ENCODE data around the gene JDP2. TPM values are rescaled to one million over a fixed set of nuclear protein-coding genes. Genes with fewer than 3 reads are reported as not detected.

The JDP2 gene
- total RNA-seq, 1 donor from 2014 or later: 72.2 TPM

- peaks cover 46% of the 10 kb centered on the region for H3K4me1 Mint-ChIP-seq (ENCODE audit: low read depth)
- no peak overlapping the region for H3K27ac Mint-ChIP-seq (ENCODE audit: unreplicated experiment)
- peaks cover 40% of the 10 kb centered on the region for H3K36me3 Mint-ChIP-seq (ENCODE audit: low read depth)
- TF ChIP-seq CTCF (IDR thresholded peaks at IDR 0.05): no peak
- DNase-seq (ENCODE audit: low spot score): no peak
- no peaks in the 10 kb centered on the region for H3K9me3 Mint-ChIP-seq (ENCODE audit: low read depth)
- H3K4me3 Mint-ChIP-seq (ENCODE audit: unreplicated experiment): no peak overlapping the region
- no peaks in the 10 kb centered on the region for H3K27me3 Mint-ChIP-seq (ENCODE audit: low read depth)
Observed at GRCh38 chr14:75442166-75442565, 14.3 kb downstream of the JDP2 start.

GRCh38 chr14:75442642-75443041 lies 14.8 kb downstream of the JDP2 start:
- TF ChIP-seq CTCF (IDR thresholded peaks at IDR 0.05): no peak
- Mint-ChIP-seq H3K9me3 (ENCODE audit: low read depth) (no peaks in the 10 kb centered on the region), H3K36me3 (ENCODE audit: low read depth) (peaks cover 40% of the 10 kb centered on the region), H3K27ac (ENCODE audit: unreplicated experiment) (peak overlapping the region; percentile 55), H3K4me1 (ENCODE audit: low read depth) (peaks cover 46% of the 10 kb centered on the region), H3K27me3 (ENCODE audit: low read depth) (no peaks in the 10 kb centered on the region), H3K4me3 (ENCODE audit: unreplicated experiment) (no peak overlapping the region)
- no peak for DNase-seq (ENCODE audit: low spot score)

- Mint-ChIP-seq H3K9me3 (ENCODE audit: low read depth) (no peaks in the 10 kb centered on the region), H3K4me3 (ENCODE audit: unreplicated experiment) (no peak overlapping the region), H3K36me3 (ENCODE audit: low read depth) (peaks cover 37% of the 10 kb centered on the region), H3K27me3 (ENCODE audit: low read depth) (no peaks in the 10 kb centered on the region), H3K4me1 (ENCODE audit: low read depth) (peaks cover 50% of the 10 kb centered on the region), H3K27ac (ENCODE audit: unreplicated experiment) (peak overlapping the region; percentile 33)
- no peak for DNase-seq (ENCODE audit: low spot score)
- no peak for TF ChIP-seq CTCF (IDR thresholded peaks at IDR 0.05)
Observed at GRCh38 chr14:75443203-75443969, 15.6 kb downstream of the JDP2 start.

- H3K4me3 Mint-ChIP-seq (ENCODE audit: unreplicated experiment): no peak overlapping the region
- H3K9me3 Mint-ChIP-seq (ENCODE audit: low read depth): no peaks in the 10 kb centered on the region
- no peaks in the 10 kb centered on the region for H3K27me3 Mint-ChIP-seq (ENCODE audit: low read depth)
- peaks cover 65% of the 10 kb centered on the region for H3K4me1 Mint-ChIP-seq (ENCODE audit: low read depth)
- H3K27ac Mint-ChIP-seq (ENCODE audit: unreplicated experiment): no peak overlapping the region
- peaks cover 27% of the 10 kb centered on the region for H3K36me3 Mint-ChIP-seq (ENCODE audit: low read depth)
- DNase-seq (ENCODE audit: low spot score): no peak
- TF ChIP-seq CTCF (IDR thresholded peaks at IDR 0.05): no peak
Observed at GRCh38 chr14:75445236-75445635, 17.4 kb downstream of the JDP2 start.

- peaks cover 28% of the 10 kb centered on the region for H3K36me3 Mint-ChIP-seq (ENCODE audit: low read depth)
- no peaks in the 10 kb centered on the region for H3K27me3 Mint-ChIP-seq (ENCODE audit: low read depth)
- TF ChIP-seq CTCF (IDR thresholded peaks at IDR 0.05): no peak
- H3K9me3 Mint-ChIP-seq (ENCODE audit: low read depth): no peaks in the 10 kb centered on the region
- no peak overlapping the region for H3K4me3 Mint-ChIP-seq (ENCODE audit: unreplicated experiment)
- H3K27ac Mint-ChIP-seq (ENCODE audit: unreplicated experiment): no peak overlapping the region
- H3K4me1 Mint-ChIP-seq (ENCODE audit: low read depth): peaks cover 65% of the 10 kb centered on the region
- DNase-seq (ENCODE audit: low spot score): no peak
Observed at GRCh38 chr14:75445963-75446362, 18.1 kb downstream of the JDP2 start.
